T-helper 2 cell (primary cell): ENCODE results near the gene LRMDA.
A peak's percentile ranks its signal among the peaks of the same experiment; 100 is the strongest.

Source experiments
- DNase-seq, 5 experiments: peaks; one replicate each; pipeline versions ENCODE4 v3.0.0 to v3.0.0-alpha.2; 2012 to 2022

LRMDA gene

GRCh38 chr10:76017026-76017732 lies 585.8 kb downstream of the LRMDA start:
- DNase-seq: no peak

DNA sequence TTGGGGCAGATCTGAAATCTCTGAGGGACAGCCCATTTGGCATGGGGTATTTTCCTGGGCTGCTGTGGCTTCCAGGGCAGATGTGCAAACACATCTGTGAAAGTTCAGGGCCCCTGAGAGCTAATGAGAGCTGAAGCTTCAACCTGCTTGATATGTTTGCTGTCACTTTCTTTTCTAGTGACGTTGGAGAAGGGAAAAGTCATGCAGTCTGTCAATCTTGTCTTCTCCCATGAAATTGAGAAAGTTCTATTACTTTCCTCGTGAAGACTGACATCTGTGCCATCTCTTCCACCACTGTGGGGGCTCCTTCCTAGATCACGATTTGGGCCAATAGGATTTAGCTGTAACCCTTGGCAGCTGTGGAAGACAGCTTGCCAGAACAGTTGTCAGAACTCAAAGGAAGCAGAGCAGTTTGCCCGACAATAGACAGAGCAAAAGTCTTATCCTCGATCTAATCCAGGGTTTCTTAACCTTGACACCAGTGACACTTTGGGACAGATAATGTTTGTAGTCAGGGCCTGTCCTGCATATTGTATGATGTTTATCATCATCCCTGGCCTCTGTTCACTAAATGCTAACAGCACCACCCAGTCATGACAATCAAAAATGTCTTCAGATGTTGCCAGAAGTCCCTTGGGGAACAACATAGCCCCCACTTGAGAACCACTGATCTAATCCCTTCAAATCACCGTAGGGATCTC lies 586.5 kb downstream of the LRMDA start:
- DNase-seq: no peak

GRCh38 chr10:76020630-76021029 lies 589.2 kb downstream of the LRMDA start:
- DNase-seq: no peak

DNA sequence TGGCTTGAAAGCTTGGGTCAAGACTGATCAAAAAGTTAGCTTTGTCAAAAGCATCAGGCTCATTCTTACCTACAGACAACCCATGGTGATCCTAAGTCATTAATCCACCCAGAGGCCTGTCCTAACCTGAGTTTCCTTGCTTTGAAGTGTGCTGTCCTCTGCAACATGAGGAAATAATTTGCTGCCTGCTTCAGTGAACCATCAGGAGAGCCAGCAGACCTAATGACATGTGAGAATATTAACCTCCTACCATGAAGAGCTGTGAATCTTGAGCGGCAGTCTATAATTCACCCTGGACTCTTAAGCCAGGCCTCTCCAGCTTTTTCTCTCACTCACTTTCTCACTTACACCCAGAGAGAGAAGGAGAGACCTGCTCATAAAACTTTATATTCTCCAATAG lies 590.0 kb downstream of the LRMDA start:
- no peak for DNase-seq

DNA sequence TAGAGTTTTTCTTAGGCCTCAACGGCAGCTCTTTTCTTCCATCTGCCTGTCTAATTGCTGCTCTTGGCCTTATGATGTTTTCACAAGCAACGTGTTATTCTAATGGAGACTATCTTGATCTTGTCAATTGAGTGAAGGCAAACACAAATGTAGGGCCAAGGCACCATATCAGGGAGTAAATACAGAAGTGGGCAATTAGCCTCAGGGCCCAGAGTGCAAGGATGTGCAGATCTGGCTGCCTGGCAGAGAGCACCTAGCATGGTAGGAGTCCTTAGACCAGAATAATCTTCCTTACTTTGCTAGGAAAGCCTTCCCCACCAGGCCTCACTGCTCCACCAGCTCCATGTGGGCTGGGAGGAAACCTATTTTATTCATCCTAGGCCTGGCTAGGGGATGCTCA lies 590.9 kb downstream of the LRMDA start:
- no peak for DNase-seq

GRCh38 chr10:76023007-76023406 lies 591.6 kb downstream of the LRMDA start:
- no peak for DNase-seq

GRCh38 chr10:76024460-76025123 lies 593.2 kb downstream of the LRMDA start:
- DNase-seq: no peak

DNA sequence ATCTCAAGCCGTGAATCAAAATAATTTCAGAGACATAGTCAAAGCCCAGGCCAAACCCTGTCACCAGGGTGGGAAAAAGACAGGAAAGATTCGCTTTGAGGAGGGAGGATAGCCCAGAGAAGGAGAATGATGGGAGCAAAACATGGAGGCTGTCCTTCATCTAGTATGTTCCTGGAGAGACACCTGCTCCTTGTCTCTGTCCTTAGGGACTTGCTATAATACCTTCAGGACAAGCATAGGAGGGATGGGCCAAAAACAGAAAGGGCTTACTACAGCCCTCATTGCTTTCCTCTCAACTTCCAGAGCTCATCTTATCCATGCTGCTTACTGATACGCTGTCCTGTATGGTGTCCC lies 593.7 kb downstream of the LRMDA start:
- no peak for DNase-seq

GRCh38 chr10:76026176-76026771 lies 594.9 kb downstream of the LRMDA start:
- no peak for DNase-seq

- DNase-seq: no peak
These were observed 595.5 kb downstream of the LRMDA start for GRCh38 chr10:76026905-76027304.

DNA sequence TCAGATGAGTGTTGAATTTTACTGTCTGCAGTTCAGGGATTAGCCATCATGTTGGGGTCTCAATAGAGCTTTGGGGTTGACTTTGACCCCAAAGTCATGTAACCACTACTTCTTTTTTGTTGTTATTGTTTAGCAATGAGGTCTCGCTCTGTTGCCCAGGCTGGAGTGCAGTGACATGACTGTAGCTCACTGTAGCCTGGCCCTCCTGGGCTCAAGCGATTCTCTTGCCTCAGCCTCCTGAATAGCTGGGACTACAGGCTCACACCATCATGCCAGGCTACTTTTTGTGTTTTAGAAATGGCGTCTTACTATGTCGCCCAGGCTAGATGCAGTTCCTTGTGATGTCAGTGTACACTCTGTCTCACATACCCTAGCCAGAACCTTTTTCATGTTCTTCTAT lies 598.4 kb downstream of the LRMDA start:
- DNase-seq: no peak

- no peak for DNase-seq
These were observed 599.7 kb downstream of the LRMDA start for GRCh38 chr10:76031099-76031498.

DNA sequence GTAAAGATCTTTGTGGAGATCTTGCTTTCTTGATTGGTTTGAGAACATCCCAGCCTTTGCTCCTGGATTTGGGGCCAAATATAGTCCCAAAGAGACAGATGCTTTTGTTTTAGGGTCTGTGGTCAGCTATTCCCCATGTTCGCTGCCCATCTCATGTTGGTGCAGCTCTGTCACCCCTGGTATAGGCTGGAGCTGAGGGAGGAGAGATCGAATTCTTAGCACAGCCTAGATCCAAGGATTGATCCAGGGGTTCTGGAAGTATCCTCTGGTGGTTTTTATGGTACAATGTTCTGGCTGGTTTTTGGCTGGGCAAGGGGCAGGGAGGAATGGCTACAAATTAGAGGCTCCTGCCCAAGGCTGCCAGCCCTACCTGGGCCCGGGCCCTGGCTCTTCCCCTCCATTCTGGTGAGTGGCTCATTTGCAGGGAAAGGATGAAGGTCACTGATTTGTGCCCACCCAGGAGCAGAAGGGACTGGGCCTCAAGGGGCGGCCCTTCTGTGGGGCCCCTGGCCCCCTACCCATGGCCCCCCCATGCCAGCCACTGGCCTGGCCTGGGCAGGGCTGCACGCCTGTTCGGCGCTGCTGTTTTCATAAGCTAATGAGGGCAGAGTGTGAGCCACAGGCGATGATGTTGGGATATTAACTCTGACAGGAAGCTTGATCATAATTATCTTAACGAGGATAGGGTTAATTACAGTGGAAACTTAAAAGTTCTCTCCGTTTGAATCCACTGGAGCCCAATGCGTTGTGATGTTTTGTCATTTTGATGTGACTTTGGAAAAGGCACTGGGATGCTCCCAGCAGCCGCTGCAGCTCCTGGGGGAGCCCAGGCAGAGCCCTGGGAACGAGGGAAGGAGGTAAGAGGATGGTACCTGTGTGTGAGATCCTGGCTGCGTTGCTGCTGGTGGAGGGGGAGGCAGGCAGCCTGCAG lies 600.6 kb downstream of the LRMDA start:
- no peak for DNase-seq

- DNase-seq: no peak
These were observed 601.2 kb downstream of the LRMDA start for GRCh38 chr10:76032700-76033039.

DNA sequence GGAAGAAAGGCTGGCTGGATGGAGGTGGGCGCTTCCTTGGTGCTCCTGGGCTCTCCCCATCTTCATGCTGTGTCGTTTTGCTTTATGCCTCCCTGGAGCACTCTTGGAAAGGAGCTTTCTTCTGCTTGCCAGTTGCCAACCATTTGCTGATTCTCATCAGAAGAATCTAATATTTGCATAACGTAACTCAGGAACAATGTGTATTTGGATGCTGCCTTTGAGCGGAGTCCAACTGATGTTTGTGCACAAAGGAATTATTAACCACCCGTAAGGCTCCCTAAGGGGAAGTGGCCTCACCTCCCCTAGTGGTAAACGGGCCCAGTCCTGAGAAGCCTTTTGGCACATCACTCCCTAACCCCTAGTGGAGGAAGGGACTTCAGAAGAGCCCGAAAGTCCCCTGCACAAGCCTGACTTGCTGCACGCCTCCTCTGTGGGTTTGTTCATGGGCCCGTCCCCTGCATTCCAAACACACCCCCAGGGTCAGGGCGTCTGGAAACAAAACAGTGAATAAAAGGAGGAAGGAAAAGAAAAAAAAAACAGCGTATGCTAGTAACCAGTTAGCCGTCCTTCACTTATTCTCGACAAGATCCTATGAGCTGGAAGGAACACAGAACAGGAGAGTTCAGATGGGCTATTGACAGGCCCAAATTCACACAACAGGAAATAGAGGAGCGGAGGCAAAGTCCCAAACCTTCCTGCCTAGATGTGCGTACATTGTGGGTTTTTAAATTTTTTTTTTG lies 602.2 kb downstream of the LRMDA start:
- DNase-seq: no peak

- no peak for DNase-seq
These were observed 603.2 kb downstream of the LRMDA start for GRCh38 chr10:76034353-76035205.

DNA sequence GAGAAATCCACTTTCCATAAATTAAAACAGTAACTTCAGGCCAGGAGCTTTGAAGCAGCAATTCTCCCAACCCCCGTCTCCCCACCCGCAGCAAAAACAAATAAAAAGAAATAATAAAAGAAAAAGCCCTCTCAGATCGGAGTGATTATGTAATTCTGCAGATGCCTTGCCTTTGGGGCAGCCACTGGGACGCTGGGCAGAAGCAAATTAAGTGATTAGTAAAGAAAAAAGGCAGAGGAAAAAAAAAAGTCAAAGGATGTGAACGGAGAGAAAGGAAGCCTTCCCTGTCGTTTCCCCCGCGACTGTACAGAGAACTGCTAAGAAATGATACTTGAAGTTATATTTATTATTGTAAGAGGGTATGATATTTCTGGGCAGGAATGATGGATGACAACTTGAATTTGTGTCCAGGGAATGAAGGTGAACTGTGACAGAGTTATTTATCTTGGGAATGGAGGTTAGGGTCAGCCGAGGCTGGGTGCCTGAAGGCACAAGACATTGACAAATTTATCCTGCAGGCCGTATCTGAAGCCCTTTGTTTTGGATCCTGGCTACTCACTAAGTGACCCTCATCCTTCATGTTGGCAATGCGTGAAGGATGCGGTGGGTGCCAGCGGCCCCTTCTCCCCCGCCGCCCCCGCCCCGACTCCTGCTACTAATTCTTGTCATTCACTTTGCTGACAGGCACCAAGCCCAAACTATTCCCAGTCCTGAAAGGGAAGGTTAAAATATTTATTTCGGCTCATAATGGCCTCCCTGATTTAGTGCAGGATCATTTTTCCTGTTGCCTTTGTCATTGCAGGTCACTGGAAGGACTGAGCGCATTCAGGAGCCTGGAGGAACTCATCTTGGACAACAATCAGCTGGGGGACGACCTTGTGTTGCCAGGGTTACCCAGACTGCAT lies 604.0 kb downstream of the LRMDA start:
- no peak for DNase-seq

- peak in 2 of 5 experiments; percentile 8 to 16 for DNase-seq
These were observed 604.9 kb downstream of the LRMDA start for GRCh38 chr10:76036111-76036940.

GRCh38 chr10:76036962-76037361 lies 605.5 kb downstream of the LRMDA start:
- no peak for DNase-seq
